ENCODE data around the gene MAD1L1.

GRCh38 chr7:1815051-1815481 lies 417.7 kb downstream of the MAD1L1 start:
- TF ChIP-seq CTCF (IDR thresholded peaks at IDR 0.05; ENCODE audit: low read depth, low read length, poor library complexity, severe bottlenecking) (no peak), EZH2phosphoT487 (IDR thresholded peaks at IDR 0.05; ENCODE audit: borderline replicate concordance, low read length) (no peak)
